SK-N-SH treated with all-trans-retinoic acid at 6 μM for 48 hours (cell line): ENCODE measurements around the gene ADGRV1.

Source experiments
- ATAC-seq: fragments of 200-7000 bp; cut with Tn5 transposase; 3 replicates; pipeline ENCODE4 v1.9.1; 2020; ENCODE audit warnings: mild to moderate bottlenecking, moderate library complexity
- ARNTL ChIP-seq: fragments of 450-650 bp; formaldehyde crosslinking; IDR thresholded peaks from 2 replicates; pipeline ENCODE4 v1.5.0; 2020; ENCODE audit warnings: low read depth, mild to moderate bottlenecking, moderate library complexity, borderline replicate concordance
- BACH2 ChIP-seq: fragments of 250-450 bp; sonication (Bioruptor Pico); IDR thresholded peaks from 2 replicates; pipeline ENCODE4 v1.9.0; 2021; ENCODE audit warnings: mild to moderate bottlenecking, borderline replicate concordance
- CSDC2 ChIP-seq: fragments of 250-450 bp; sonication (Bioruptor Pico); IDR thresholded peaks from 2 replicates; pipeline ENCODE4 v1.5.0; 2020; ENCODE audit warnings: mild to moderate bottlenecking, moderate library complexity
- GLIS3 ChIP-seq: fragments of 250-450 bp; sonication (Bioruptor Pico); IDR thresholded peaks from 2 replicates; pipeline ENCODE4 v1.5.0; 2020; ENCODE audit warnings: mild to moderate bottlenecking, moderate library complexity
- OSR1 ChIP-seq: fragments of 250-450 bp; sonication (Bioruptor Pico); IDR thresholded peaks from 2 replicates; pipeline ENCODE4 v1.8.0; 2022; ENCODE audit warnings: moderate library complexity, mild to moderate bottlenecking, inconsistent platforms
- PPARA ChIP-seq: fragments of 250-450 bp; sonication (Bioruptor Pico); IDR thresholded peaks from 2 replicates; pipeline ENCODE4 v1.5.0; 2020; ENCODE audit warnings: mild to moderate bottlenecking, borderline replicate concordance
- RARB ChIP-seq: fragments of 250-450 bp; sonication (Bioruptor Pico); IDR thresholded peaks from 2 replicates; pipeline ENCODE4 v1.8.0; 2021; ENCODE audit warnings: mild to moderate bottlenecking, moderate library complexity
- TCF4 ChIP-seq: fragments of 250-450 bp; sonication (Bioruptor Pico); IDR thresholded peaks from 2 replicates; pipeline ENCODE4 v1.8.0; 2021; ENCODE audit warnings: mild to moderate bottlenecking, moderate library complexity, borderline replicate concordance
- TOX ChIP-seq: fragments of 250-450 bp; sonication (Bioruptor Pico); IDR thresholded peaks from 2 replicates; pipeline ENCODE4 v1.8.0; 2021; ENCODE audit warnings: mild to moderate bottlenecking, moderate library complexity, borderline replicate concordance
- TSHZ2 ChIP-seq: fragments of 250-450 bp; sonication (Bioruptor Pico); IDR thresholded peaks from 2 replicates; pipeline ENCODE4 v1.5.0; 2020; ENCODE audit warnings: mild to moderate bottlenecking, moderate library complexity
- ZC3H10 ChIP-seq: fragments of 250-450 bp; sonication (Bioruptor Pico); IDR thresholded peaks from 2 replicates; pipeline ENCODE4 v1.5.1; 2021; ENCODE audit warnings: mild to moderate bottlenecking, moderate library complexity
- ZFP3 ChIP-seq: fragments of 250-450 bp; sonication (Bioruptor Pico); IDR thresholded peaks from 2 replicates; pipeline ENCODE4 v1.5.0; 2020; ENCODE audit warnings: mild to moderate bottlenecking, moderate library complexity
- ZFP30 ChIP-seq: fragments of 450-650 bp; formaldehyde crosslinking; IDR thresholded peaks from 2 replicates; pipeline ENCODE4 v1.5.0; 2022; ENCODE audit warnings: mild to moderate bottlenecking, moderate library complexity
- ZNF565 ChIP-seq: fragments of 450-650 bp; formaldehyde crosslinking; conservative IDR thresholded peaks from 2 replicates; pipeline ENCODE4 v1.5.0; 2020; ENCODE audit warnings: low read depth, mild to moderate bottlenecking, moderate library complexity
- ZNF70 ChIP-seq: fragments of 450-650 bp; formaldehyde crosslinking; IDR thresholded peaks from 2 replicates; pipeline ENCODE4 v1.5.0; 2020; ENCODE audit warnings: mild to moderate bottlenecking, moderate library complexity
- ZNF8 ChIP-seq: fragments of 450-650 bp; formaldehyde crosslinking; IDR thresholded peaks from 2 replicates; pipeline ENCODE4 v1.5.0; 2020; ENCODE audit warnings: mild to moderate bottlenecking, moderate library complexity
- TF ChIP-seq, protein P1 (sequence below): fragments of 250-450 bp; sonication (Bioruptor Pico); IDR thresholded peaks from 2 replicates; pipeline ENCODE4 v1.8.0; 2021; ENCODE audit warnings: low read depth, mild to moderate bottlenecking, moderate library complexity, borderline replicate concordance
- TF ChIP-seq, protein P2 (sequence below): fragments of 250-450 bp; sonication (Bioruptor Pico); IDR thresholded peaks from 2 replicates; pipeline ENCODE4 v1.5.1; 2021; ENCODE audit warnings: mild to moderate bottlenecking, moderate library complexity
- TF ChIP-seq, protein P3 (sequence below): fragments of 250-450 bp; sonication (Bioruptor Pico); IDR thresholded peaks from 2 replicates; pipeline ENCODE4 v1.5.1; 2020; ENCODE audit warnings: low read depth, mild to moderate bottlenecking, moderate library complexity
- TF ChIP-seq, protein P4 (sequence below): fragments of 250-450 bp; sonication (Bioruptor Pico); IDR thresholded peaks from 2 replicates; pipeline ENCODE4 v1.8.0; 2020; ENCODE audit warnings: mild to moderate bottlenecking, moderate library complexity, borderline replicate concordance

ADGRV1 gene

DNA sequence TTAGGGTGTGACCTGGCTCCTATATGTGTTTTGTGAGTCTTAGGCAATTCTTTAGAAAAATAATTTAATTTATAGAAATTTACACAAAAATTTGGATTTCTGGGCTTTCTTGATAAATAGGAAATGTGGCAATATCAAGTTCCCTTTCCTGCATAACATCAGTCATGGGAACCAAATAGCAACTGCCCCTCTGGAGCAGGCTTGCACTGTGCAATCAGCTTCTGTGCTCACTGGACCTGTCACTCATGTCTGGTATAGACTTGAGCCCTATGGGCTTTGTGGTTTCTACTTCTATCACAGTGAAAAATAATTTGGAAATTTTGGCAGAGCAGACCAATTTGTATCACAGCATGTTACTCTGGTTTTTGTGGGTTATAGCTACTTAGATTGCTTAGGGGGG is 131.7 kb downstream of the ADGRV1 start:
- no peak for TF ChIP-seq TSHZ2 (CRISPR knock-in tag)
- TF ChIP-seq ZC3H10 (CRISPR knock-in tag), result no peak
- TF ChIP-seq, protein P1, sequence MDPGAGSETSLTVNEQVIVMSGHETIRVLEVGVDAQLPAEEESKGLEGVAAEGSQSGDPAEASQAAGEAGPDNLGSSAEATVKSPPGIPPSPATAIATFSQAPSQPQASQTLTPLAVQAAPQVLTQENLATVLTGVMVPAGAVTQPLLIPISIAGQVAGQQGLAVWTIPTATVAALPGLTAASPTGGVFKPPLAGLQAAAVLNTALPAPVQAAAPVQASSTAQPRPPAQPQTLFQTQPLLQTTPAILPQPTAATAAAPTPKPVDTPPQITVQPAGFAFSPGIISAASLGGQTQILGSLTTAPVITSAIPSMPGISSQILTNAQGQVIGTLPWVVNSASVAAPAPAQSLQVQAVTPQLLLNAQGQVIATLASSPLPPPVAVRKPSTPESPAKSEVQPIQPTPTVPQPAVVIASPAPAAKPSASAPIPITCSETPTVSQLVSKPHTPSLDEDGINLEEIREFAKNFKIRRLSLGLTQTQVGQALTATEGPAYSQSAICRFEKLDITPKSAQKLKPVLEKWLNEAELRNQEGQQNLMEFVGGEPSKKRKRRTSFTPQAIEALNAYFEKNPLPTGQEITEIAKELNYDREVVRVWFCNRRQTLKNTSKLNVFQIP, result no peak
- TF ChIP-seq, protein P2, sequence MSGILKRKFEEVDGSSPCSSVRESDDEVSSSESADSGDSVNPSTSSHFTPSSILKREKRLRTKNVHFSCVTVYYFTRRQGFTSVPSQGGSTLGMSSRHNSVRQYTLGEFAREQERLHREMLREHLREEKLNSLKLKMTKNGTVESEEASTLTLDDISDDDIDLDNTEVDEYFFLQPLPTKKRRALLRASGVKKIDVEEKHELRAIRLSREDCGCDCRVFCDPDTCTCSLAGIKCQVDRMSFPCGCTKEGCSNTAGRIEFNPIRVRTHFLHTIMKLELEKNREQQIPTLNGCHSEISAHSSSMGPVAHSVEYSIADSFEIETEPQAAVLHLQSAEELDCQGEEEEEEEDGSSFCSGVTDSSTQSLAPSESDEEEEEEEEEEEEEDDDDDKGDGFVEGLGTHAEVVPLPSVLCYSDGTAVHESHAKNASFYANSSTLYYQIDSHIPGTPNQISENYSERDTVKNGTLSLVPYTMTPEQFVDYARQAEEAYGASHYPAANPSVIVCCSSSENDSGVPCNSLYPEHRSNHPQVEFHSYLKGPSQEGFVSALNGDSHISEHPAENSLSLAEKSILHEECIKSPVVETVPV, result no peak
- TF ChIP-seq ZNF70 (CRISPR knock-in tag), result no peak
- no peak for TF ChIP-seq BACH2
- no peak for TF ChIP-seq ZNF565 (CRISPR knock-in tag)
- no peak for TF ChIP-seq TCF4 (CRISPR knock-in tag)
- TF ChIP-seq RARB, result no peak
- TF ChIP-seq, protein P3, sequence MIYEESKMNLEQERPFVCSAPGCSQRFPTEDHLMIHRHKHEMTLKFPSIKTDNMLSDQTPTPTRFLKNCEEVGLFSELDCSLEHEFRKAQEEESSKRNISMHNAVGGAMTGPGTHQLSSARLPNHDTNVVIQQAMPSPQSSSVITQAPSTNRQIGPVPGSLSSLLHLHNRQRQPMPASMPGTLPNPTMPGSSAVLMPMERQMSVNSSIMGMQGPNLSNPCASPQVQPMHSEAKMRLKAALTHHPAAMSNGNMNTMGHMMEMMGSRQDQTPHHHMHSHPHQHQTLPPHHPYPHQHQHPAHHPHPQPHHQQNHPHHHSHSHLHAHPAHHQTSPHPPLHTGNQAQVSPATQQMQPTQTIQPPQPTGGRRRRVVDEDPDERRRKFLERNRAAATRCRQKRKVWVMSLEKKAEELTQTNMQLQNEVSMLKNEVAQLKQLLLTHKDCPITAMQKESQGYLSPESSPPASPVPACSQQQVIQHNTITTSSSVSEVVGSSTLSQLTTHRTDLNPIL, result no peak
- TF ChIP-seq ZNF8 (CRISPR knock-in tag), result no peak
- no peak for TF ChIP-seq TOX (CRISPR knock-in tag)
- TF ChIP-seq, protein P4, sequence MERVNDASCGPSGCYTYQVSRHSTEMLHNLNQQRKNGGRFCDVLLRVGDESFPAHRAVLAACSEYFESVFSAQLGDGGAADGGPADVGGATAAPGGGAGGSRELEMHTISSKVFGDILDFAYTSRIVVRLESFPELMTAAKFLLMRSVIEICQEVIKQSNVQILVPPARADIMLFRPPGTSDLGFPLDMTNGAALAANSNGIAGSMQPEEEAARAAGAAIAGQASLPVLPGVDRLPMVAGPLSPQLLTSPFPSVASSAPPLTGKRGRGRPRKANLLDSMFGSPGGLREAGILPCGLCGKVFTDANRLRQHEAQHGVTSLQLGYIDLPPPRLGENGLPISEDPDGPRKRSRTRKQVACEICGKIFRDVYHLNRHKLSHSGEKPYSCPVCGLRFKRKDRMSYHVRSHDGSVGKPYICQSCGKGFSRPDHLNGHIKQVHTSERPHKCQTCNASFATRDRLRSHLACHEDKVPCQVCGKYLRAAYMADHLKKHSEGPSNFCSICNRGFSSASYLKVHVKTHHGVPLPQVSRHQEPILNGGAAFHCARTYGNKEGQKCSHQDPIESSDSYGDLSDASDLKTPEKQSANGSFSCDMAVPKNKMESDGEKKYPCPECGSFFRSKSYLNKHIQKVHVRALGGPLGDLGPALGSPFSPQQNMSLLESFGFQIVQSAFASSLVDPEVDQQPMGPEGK (CRISPR knock-in tag), result no peak
- TF ChIP-seq CSDC2, result no peak
- TF ChIP-seq ZFP3, result no peak
- TF ChIP-seq ZFP30 (CRISPR knock-in tag), result no peak
- TF ChIP-seq GLIS3 (CRISPR knock-in tag), result no peak
- TF ChIP-seq PPARA (CRISPR knock-in tag), result no peak
- ATAC-seq, result no peak

DNA sequence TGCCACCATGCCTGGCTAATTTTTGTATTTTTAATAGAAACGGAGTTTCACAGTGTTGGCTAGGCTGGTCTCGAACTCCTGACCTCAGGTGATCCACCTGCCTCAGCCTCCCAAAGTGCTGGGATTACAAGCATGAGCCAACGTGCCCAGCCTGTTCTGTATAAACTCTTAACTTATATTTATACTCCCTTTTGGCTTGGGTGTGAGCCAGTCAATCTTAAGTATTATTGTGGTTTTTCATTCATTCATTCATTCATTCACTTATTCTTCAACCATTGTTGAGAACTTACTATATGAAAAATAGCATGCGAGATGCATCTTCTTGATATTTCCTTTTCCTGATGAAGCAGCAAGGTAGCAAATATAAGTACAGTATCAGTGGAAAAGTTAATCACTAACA is 132.9 kb downstream of the ADGRV1 start:
- TF ChIP-seq GLIS3 (CRISPR knock-in tag), result no peak
- TF ChIP-seq PPARA (CRISPR knock-in tag), result no peak
- TF ChIP-seq ZFP3, result no peak
- TF ChIP-seq TSHZ2 (CRISPR knock-in tag), result no peak
- ATAC-seq, result no peak

GRCh38 chr5:90696153-90696552 is 137.6 kb downstream of the ADGRV1 start:
- no peak for ATAC-seq
- TF ChIP-seq ARNTL (CRISPR knock-in tag) (no peak), ZNF565 (CRISPR knock-in tag) (no peak), ZFP3 (no peak), TOX (CRISPR knock-in tag) (no peak), ZNF70 (CRISPR knock-in tag) (no peak), PPARA (CRISPR knock-in tag) (no peak), BACH2 (no peak), ZNF8 (CRISPR knock-in tag) (no peak), TCF4 (CRISPR knock-in tag) (no peak), OSR1 (CRISPR knock-in tag) (no peak), ZC3H10 (CRISPR knock-in tag) (no peak)
- TF ChIP-seq, protein P4 (CRISPR knock-in tag), result no peak
- TF ChIP-seq, protein P3, result no peak
